Measurements from ENCODE around the gene BMP3. TPM values are rescaled to one million over a fixed set of nuclear protein-coding genes. Genes with fewer than 3 reads are reported as not detected.

The BMP3 gene
- total and polyA plus RNA-seq, 10 of the 15 experiments (the other 5 are each of a cell fraction or from before 2014, with no cell fraction given) = 0.37 to 1.4 (median 0.88) TPM

DNA sequence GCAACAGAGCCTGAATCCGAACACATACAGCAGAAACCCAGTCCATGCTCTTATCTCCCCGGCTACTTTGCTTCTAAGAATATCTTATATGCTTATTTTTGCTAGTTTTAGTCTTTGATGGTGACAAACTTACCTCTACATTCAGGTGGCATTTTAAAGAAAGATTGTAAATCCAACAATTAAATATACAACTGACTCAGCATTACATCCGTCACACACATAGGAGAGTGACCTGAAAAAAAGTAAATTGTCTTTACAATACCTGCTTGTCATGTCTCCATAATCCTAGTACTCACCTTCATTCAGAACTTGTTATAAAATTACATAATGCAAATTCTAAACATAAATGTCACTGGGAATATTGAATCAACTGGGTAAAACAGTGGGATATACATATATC lies 30.6 kb upstream of the BMP3 start (continued):
- TF ChIP-seq E2F4 (IDR thresholded peaks at IDR 0.05; ENCODE audit: low read depth, low read length) = no peak
- no peak for TF ChIP-seq ZBTB11 (CRISPR knock-in tag; IDR thresholded peaks at IDR 0.05)
- no peak for TF ChIP-seq KLF5 (IDR thresholded peaks at IDR 0.05; ENCODE audit: partially characterized antibody)
- TF ChIP-seq BACH1 (IDR thresholded peaks at IDR 0.05; ENCODE audit: borderline replicate concordance) = no peak

DNA sequence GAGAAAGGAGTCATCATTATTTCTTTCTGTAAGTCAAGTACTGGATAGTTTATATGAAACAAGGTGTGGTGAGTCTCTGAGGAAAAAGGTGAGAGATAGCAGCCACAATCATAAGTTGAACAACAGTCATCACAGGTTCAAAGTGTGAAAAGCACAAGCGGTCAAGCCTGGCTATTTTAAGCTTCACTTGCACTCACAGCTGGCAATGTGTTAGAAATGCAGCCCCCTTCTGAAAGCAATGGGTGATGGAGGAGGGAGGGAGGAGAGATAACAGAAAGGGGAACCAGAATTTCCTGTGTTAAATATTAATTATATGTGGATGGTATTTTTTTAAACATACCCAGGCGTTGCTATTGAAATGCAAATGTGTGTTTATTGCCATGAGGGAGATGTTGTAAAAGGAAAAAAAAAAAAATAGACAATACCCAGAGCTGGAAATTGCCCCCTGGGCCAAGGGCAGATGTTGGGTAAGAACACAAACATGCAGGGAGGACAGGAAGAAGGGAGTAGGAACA lies 26.9 kb upstream of the BMP3 start:
- H3K9me3 ChIP-seq (replicated peaks; ENCODE audit: control insufficient read depth, insufficient read depth, low read length) = peaks cover 2% of the 10 kb centered on the region; the same call in 2 of the 3 replicates
- no peak overlapping the region for H3K9ac ChIP-seq (ENCODE audit: control insufficient read depth, insufficient read depth, low read length)
- POLR2A ChIA-PET = interaction anchor here (0.7 kb wide), 1 partner anchor 641 kb away, joined by 3 read pairs; no protein-coding TSS in a partner anchor
- no peak overlapping the region for H2AFZ ChIP-seq (ENCODE audit: control insufficient read depth, low read depth, low read length)
- SMC1A ChIA-PET (ENCODE audit: uncharacterized antibody, unreplicated experiment) = interaction anchor here (0.7 to 2.8 kb wide), 11 partner anchors 10 to 743 kb away, joined by 3 to 13 read pairs (median 3); no protein-coding TSS in a partner anchor
- H3K27ac ChIP-seq (ENCODE audit: control insufficient read depth, insufficient read depth) = no peak overlapping the region
- H3K79me2 ChIP-seq (ENCODE audit: control insufficient read depth, insufficient read depth, low read length) = no peaks in the 10 kb centered on the region
- H3K4me1 ChIP-seq (ENCODE audit: control insufficient read depth, insufficient read depth, low read length) = peaks cover 6% of the 10 kb centered on the region; the same call in 1 of the 2 replicates
- WGBS (ENCODE audit: insufficient coverage, insufficient replicate concordance, low lambda C conversion rate, missing lambda C conversion rate) = 0% methylated on average over 2 of the region's 2 CpGs
- peak; percentile 98 for ATAC-seq
- no peaks in the 10 kb centered on the region for H3K36me3 ChIP-seq (ENCODE audit: control insufficient read depth in 2 of 2, insufficient read depth in 2 of 2, low read length in 1 of 2)
- no TSS peak for BruUV-seq (replicated peaks)
- RAD21 ChIA-PET (ENCODE audit: unreplicated experiment) = interaction anchor here (0.8 to 1.4 kb wide), 8 partner anchors 12 to 128 kb away, joined by 3 to 7 read pairs (median 4); partner anchors contain the start of gene BMP3
- peak; percentile 75 for DNase-seq (ENCODE audit: low read depth, low spot score)
- no peaks in the 10 kb centered on the region for H3K27me3 ChIP-seq (replicated peaks in 1 of 2; ENCODE audit: control insufficient read depth in 2 of 2, insufficient read depth in 2 of 2, low read length in 1 of 2)
- intact Hi-C loops (cut with micrococcal nuclease; ENCODE audit: unreplicated experiment) = loop anchor here (5.0 kb wide), 1 partner anchor 126 kb away; no protein-coding TSS in a partner anchor
- in situ Hi-C loops (cut with MboI) = no loop called here
- no peaks in the 10 kb centered on the region for H4K20me1 ChIP-seq (ENCODE audit: control insufficient read depth, insufficient read depth)
- 0 out of 2 replicates have a peak overlapping the region, but pooled peaks have one; percentile 59 for H3K4me2 ChIP-seq (ENCODE audit: control insufficient read depth, insufficient read depth)
- CTCF ChIA-PET = interaction anchor here (0.6 to 4.7 kb wide), 6 partner anchors 13 to 130 kb away, joined by 3 to 17 read pairs (median 4); partner anchors contain the start of gene BMP3
- H3K4me3 ChIP-seq = no peak overlapping the region
- peak; percentile 23 for FAIRE-seq
- TF ChIP-seq CTCF (IDR thresholded peaks at IDR 0.05 in 2 of 3, conservative IDR thresholded peaks at IDR 0.05 in 1 of 3; ENCODE audit: control insufficient read depth in 2 of 3, extremely low read depth in 1 of 3, insufficient read depth in 1 of 3, low read depth in 3 of 3, low read length in 3 of 3) (no peak), RAD21 (IDR thresholded peaks at IDR 0.05; ENCODE audit: insufficient read depth, low read depth, low read length) (no peak), CHD4 (IDR thresholded peaks at IDR 0.05) (no peak), ETV6 (conservative IDR thresholded peaks at IDR 0.05 in 1 of 2, IDR thresholded peaks at IDR 0.05 in 1 of 2; ENCODE audit: borderline replicate concordance in 1 of 2, low read depth in 1 of 2) (no peak), CEBPZ (IDR thresholded peaks at IDR 0.05; ENCODE audit: low read depth, low read length) (no peak), CBX5 (IDR thresholded peaks at IDR 0.05; ENCODE audit: low read depth) (no peak), SIN3A (IDR thresholded peaks at IDR 0.05; ENCODE audit: low read depth, low read length) (no peak)
